HepG2 (cell line): Measurements from ENCODE around the gene STIP1. TPM values are rescaled to one million over a fixed set of nuclear protein-coding genes. Genes with fewer than 3 reads are reported as not detected.

Source experiments
- HDAC2 ChIP-seq: sonication (generic); formaldehyde crosslinking; IDR thresholded peaks from 2 replicates; pipeline ENCODE4 v1.4.0; 2020; ENCODE audit warnings: missing genetic modification reagents
- KDM6A ChIP-seq: IDR thresholded peaks from 2 replicates; pipeline ENCODE4 v1.6.1; 2016; ENCODE audit warnings: low read depth
- MIXL1 ChIP-seq: IDR thresholded peaks from 2 replicates; pipeline ENCODE4 v1.6.1; 2016
- SP5 ChIP-seq: IDR thresholded peaks from 2 replicates; pipeline ENCODE4 v1.6.1; 2016; ENCODE audit warnings: low read depth, borderline replicate concordance
- TCF12 ChIP-seq, 2 experiments: fragments of 450-650 bp in 1 of 2; sonication (generic) in 1 of 2; formaldehyde crosslinking in 1 of 2; IDR thresholded peaks; 2 replicates each; pipeline versions ENCODE4 v1.6.1 to v1.8.0; 2017 to 2022; ENCODE audit warnings: antibody characterized with exemption in 1 of 2, mild to moderate bottlenecking in 1 of 2, missing genetic modification reagents in 1 of 2, moderate library complexity in 1 of 2
- ZKSCAN1 ChIP-seq: fragments of 150-350 bp; IDR thresholded peaks from 2 replicates; pipeline ENCODE4 v1.6.1; 2014; ENCODE audit warnings: low read length
- ZNF160 ChIP-seq: sonication (generic); formaldehyde crosslinking; IDR thresholded peaks from 2 replicates; pipeline ENCODE4 v1.8.0; 2022; ENCODE audit warnings: mild to moderate bottlenecking, inconsistent platforms, missing genetic modification reagents
- ZNF180 ChIP-seq: sonication (generic); formaldehyde crosslinking; IDR thresholded peaks from 2 replicates; pipeline ENCODE4 v1.4.0; 2020; ENCODE audit warnings: low read depth, missing genetic modification reagents, borderline replicate concordance
- ZNF331 ChIP-seq: sonication (generic); formaldehyde crosslinking; IDR thresholded peaks from 2 replicates; pipeline ENCODE4 v1.4.0; 2020; ENCODE audit warnings: missing genetic modification reagents
- ZNF878 ChIP-seq: sonication (generic); formaldehyde crosslinking; IDR thresholded peaks from 2 replicates; pipeline ENCODE4 v1.8.1; 2023; ENCODE audit warnings: mild to moderate bottlenecking, missing genetic modification reagents, moderate library complexity
- polyA plus RNA-seq, 8 experiments: library from polyadenylated mRNA; depleted of rRNA in 3 of 8; stranded (reverse) in 7 of 8; unstranded in 1 of 8; fragments of >200 nt; fragmentation: Illumina TruSeq in 4 of 8; extraction: Trizol in 4 of 8; gene quantifications; 2 replicates each; pipeline versions ENCODE4 v1.2.1 to v1.2.3, GENCODE V29; 2011 to 2016; ENCODE audit warnings: low read depth in 4 of 8, missing spikeins in 1 of 8, mixed read lengths in 1 of 8; ENCODE audit not compliant: insufficient read depth in 1 of 8
- total RNA-seq, 5 experiments: library from RNA; depleted of rRNA; stranded (reverse); fragments of >200 nt; fragmentation: Illumina TruSeq; extraction: Trizol; gene quantifications; 2 replicates each; pipeline ENCODE4 v1.2.3, GENCODE V29; 2016; ENCODE audit warnings: low read depth in 1 of 5
- TF ChIP-seq, protein P1 (sequence below): sonication (generic); formaldehyde crosslinking; IDR thresholded peaks from 2 replicates; pipeline ENCODE4 v1.5.0; 2020; ENCODE audit warnings: mild to moderate bottlenecking, missing genetic modification reagents
- TF ChIP-seq, protein P2 (sequence below): sonication (generic); formaldehyde crosslinking; IDR thresholded peaks from 2 replicates; pipeline ENCODE4 v1.4.0; 2020; ENCODE audit warnings: missing genetic modification reagents, mild to moderate bottlenecking, borderline replicate concordance
- TF ChIP-seq, protein P3 (sequence below): sonication (generic); formaldehyde crosslinking; IDR thresholded peaks from 2 replicates; pipeline ENCODE4 v1.4.0; 2020; ENCODE audit warnings: missing genetic modification reagents
- TF ChIP-seq, protein P4 (sequence below): IDR thresholded peaks from 2 replicates; pipeline ENCODE4 v1.6.1; 2016
- TF ChIP-seq, protein P5 (sequence below): sonication (generic); formaldehyde crosslinking; conservative IDR thresholded peaks from 2 replicates; pipeline ENCODE4 v1.8.0; 2022; ENCODE audit warnings: missing genetic modification reagents

Gene STIP1
- total and polyA plus RNA-seq, 2 of the 13 experiments (the other 11 are each of a cell fraction or from before 2014, with no cell fraction given) = 81.1 to 217 TPM

DNA sequence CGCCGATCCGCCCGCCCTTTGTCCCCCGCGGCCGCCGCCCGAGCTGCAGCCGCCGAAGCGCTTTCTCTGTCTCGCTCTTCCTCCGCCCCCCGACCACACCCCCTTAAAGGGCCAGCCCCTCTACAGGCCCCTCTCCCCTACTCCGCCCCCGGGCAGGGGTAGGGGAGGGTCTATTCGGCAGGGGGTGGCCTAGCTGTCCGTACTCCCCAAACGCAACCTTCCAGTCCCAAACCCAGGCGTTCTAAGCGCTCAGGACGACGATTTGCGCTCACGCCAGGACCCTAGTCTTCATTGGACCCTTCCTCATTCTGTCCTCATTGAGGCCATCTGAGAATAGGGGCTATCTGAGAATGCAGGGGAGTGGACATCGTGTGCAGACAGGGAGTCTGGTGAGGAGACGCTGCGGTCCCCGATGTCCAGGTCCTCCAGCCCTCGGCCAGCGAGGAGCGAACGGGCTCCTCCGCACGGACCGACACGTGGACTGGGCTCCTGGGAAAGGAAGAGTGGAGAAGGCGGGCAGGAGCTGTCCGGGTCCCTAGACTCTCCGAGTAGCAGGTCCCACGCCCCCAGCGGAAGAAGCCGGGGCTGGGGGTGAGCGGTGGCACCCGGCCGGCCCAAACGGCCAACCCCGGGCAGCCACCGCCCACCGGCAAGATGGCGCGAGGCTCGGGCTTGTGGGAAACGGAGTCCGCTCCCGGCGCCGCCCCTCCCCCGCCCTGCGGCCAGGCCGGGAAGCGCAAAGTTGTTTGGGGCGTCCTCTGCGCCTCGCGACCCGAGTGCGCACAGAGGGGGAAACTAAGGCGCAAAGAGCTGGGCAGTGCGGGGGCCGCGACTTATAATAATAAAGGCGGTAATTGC, 61.1 kb downstream of the STIP1 start, which contains the start of gene PPP1R14B (continued):
- TF ChIP-seq ZNF878 (no peak; the same call in 1 of the 2 replicates), ZNF331 (no peak; the same call in 1 of the 2 replicates), TCF12 (IDR thresholded peaks at IDR 0.05) (no peak), TCF12 (CRISPR knock-in tag; IDR thresholded peaks at IDR 0.05) (no peak), ZKSCAN1 (no peak), SP5 (CRISPR knock-in tag) (peak; percentile 67), ZNF180 (CRISPR knock-in tag) (no peak), MIXL1 (CRISPR knock-in tag) (no peak), HDAC2 (CRISPR knock-in tag) (peak; percentile 59; the same call in 1 of the 2 replicates), KDM6A (CRISPR knock-in tag) (no peak), ZNF160 (CRISPR knock-in tag) (no peak)
- TF ChIP-seq, protein P1, sequence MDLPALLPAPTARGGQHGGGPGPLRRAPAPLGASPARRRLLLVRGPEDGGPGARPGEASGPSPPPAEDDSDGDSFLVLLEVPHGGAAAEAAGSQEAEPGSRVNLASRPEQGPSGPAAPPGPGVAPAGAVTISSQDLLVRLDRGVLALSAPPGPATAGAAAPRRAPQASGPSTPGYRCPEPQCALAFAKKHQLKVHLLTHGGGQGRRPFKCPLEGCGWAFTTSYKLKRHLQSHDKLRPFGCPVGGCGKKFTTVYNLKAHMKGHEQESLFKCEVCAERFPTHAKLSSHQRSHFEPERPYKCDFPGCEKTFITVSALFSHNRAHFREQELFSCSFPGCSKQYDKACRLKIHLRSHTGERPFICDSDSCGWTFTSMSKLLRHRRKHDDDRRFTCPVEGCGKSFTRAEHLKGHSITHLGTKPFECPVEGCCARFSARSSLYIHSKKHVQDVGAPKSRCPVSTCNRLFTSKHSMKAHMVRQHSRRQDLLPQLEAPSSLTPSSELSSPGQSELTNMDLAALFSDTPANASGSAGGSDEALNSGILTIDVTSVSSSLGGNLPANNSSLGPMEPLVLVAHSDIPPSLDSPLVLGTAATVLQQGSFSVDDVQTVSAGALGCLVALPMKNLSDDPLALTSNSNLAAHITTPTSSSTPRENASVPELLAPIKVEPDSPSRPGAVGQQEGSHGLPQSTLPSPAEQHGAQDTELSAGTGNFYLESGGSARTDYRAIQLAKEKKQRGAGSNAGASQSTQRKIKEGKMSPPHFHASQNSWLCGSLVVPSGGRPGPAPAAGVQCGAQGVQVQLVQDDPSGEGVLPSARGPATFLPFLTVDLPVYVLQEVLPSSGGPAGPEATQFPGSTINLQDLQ (CRISPR knock-in tag) = no peak
- TF ChIP-seq, protein P2, sequence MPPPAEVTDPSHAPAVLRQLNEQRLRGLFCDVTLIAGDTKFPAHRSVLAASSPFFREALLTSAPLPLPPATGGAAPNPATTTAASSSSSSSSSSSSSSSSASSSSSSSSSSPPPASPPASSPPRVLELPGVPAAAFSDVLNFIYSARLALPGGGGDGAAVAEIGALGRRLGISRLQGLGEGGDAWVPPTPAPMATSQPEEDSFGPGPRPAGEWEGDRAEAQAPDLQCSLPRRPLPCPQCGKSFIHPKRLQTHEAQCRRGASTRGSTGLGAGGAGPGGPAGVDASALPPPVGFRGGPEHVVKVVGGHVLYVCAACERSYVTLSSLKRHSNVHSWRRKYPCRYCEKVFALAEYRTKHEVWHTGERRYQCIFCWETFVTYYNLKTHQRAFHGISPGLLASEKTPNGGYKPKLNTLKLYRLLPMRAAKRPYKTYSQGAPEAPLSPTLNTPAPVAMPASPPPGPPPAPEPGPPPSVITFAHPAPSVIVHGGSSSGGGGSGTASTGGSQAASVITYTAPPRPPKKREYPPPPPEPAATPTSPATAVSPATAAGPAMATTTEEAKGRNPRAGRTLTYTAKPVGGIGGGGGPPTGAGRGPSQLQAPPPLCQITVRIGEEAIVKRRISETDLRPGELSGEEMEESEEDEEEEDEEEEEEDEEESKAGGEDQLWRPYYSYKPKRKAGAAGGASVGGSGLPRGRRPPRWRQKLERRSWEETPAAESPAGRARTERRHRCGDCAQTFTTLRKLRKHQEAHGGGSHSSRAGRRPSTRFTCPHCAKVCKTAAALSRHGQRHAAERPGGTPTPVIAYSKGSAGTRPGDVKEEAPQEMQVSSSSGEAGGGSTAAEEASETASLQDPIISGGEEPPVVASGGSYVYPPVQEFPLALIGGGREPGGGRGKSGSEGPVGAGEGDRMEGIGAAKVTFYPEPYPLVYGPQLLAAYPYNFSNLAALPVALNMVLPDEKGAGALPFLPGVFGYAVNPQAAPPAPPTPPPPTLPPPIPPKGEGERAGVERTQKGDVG (CRISPR knock-in tag) = 0 out of 2 replicates have a peak, but pooled peaks have one; percentile 15
- TF ChIP-seq, protein P3, sequence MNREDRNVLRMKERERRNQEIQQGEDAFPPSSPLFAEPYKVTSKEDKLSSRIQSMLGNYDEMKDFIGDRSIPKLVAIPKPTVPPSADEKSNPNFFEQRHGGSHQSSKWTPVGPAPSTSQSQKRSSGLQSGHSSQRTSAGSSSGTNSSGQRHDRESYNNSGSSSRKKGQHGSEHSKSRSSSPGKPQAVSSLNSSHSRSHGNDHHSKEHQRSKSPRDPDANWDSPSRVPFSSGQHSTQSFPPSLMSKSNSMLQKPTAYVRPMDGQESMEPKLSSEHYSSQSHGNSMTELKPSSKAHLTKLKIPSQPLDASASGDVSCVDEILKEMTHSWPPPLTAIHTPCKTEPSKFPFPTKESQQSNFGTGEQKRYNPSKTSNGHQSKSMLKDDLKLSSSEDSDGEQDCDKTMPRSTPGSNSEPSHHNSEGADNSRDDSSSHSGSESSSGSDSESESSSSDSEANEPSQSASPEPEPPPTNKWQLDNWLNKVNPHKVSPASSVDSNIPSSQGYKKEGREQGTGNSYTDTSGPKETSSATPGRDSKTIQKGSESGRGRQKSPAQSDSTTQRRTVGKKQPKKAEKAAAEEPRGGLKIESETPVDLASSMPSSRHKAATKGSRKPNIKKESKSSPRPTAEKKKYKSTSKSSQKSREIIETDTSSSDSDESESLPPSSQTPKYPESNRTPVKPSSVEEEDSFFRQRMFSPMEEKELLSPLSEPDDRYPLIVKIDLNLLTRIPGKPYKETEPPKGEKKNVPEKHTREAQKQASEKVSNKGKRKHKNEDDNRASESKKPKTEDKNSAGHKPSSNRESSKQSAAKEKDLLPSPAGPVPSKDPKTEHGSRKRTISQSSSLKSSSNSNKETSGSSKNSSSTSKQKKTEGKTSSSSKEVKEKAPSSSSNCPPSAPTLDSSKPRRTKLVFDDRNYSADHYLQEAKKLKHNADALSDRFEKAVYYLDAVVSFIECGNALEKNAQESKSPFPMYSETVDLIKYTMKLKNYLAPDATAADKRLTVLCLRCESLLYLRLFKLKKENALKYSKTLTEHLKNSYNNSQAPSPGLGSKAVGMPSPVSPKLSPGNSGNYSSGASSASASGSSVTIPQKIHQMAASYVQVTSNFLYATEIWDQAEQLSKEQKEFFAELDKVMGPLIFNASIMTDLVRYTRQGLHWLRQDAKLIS (CRISPR knock-in tag) = no peak
- TF ChIP-seq, protein P4, sequence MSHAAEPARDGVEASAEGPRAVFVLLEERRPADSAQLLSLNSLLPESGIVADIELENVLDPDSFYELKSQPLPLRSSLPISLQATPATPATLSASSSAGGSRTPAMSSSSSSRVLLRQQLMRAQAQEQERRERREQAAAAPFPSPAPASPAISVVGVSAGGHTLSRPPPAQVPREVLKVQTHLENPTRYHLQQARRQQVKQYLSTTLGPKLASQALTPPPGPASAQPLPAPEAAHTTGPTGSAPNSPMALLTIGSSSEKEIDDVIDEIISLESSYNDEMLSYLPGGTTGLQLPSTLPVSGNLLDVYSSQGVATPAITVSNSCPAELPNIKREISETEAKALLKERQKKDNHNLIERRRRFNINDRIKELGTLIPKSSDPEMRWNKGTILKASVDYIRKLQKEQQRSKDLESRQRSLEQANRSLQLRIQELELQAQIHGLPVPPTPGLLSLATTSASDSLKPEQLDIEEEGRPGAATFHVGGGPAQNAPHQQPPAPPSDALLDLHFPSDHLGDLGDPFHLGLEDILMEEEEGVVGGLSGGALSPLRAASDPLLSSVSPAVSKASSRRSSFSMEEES (CRISPR knock-in tag) = no peak; the same call in 1 of the 2 replicates
- TF ChIP-seq, protein P5, sequence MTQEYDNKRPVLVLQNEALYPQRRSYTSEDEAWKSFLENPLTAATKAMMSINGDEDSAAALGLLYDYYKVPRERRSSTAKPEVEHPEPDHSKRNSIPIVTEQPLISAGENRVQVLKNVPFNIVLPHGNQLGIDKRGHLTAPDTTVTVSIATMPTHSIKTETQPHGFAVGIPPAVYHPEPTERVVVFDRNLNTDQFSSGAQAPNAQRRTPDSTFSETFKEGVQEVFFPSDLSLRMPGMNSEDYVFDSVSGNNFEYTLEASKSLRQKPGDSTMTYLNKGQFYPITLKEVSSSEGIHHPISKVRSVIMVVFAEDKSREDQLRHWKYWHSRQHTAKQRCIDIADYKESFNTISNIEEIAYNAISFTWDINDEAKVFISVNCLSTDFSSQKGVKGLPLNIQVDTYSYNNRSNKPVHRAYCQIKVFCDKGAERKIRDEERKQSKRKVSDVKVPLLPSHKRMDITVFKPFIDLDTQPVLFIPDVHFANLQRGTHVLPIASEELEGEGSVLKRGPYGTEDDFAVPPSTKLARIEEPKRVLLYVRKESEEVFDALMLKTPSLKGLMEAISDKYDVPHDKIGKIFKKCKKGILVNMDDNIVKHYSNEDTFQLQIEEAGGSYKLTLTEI (CRISPR knock-in tag) = no peak
